IPS DF 19.7 (cell line): ENCODE data around the gene CACNA1H.

ENCODE experiments used
- DNase-seq: peaks from one replicate; pipeline ENCODE4 v3.0.0-alpha.2; 2013; ENCODE audit warnings: low read depth, low spot score

The CACNA1H gene

DNA sequence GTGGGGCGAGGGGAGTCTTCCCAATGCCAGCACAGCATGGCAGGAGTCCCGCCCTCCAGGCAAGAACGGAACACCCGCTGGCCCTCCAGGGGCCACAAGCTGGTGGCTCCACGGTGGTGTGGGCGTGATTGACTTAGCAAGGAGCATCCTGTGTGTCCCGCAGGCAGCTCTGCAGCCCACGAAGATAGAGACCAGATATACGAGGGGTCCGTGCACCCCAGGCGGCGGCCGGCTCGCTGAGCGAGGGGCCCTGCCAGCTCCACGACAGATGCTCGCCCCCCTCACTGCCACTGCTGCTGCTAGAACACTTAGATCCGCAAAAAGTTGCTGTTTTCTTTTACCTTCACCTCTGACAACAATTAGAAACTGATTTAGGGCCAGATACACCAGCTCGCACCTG, 10.0 kb upstream of the CACNA1H start:
- no peak for DNase-seq

DNA sequence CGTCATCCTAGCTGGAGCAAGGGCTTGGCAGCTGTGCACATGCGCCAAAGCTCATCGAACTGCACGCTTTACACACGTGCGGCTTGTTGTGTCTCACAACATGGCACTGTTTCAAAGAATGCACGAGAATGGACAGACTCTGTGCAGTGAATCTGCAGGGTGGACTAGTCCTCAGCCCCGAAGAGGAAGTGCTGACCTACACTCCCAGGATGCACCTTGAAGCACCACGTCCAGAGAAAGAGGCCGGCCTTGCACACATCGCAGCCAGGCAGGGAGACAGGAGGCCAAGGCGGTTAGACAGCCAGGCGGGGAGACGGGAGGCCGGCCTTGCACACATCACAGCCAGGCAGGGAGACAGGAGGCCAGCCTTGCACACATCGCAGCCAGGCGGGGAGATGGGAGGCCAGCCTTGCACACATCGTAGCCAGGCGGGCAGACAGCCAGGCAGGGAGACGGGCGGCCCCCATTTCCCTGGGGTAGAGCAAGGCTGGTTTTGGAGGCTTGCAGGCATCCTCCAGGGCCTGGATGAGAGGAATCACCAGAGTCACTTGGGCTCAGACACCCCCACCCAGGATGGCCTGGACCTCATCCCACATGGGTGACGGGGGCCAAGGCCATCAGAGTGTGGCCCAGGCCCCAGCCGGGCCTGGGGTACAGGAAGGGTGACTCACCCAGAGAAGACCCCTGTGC, 9.0 kb upstream of the CACNA1H start:
- DNase-seq, result no peak

DNA sequence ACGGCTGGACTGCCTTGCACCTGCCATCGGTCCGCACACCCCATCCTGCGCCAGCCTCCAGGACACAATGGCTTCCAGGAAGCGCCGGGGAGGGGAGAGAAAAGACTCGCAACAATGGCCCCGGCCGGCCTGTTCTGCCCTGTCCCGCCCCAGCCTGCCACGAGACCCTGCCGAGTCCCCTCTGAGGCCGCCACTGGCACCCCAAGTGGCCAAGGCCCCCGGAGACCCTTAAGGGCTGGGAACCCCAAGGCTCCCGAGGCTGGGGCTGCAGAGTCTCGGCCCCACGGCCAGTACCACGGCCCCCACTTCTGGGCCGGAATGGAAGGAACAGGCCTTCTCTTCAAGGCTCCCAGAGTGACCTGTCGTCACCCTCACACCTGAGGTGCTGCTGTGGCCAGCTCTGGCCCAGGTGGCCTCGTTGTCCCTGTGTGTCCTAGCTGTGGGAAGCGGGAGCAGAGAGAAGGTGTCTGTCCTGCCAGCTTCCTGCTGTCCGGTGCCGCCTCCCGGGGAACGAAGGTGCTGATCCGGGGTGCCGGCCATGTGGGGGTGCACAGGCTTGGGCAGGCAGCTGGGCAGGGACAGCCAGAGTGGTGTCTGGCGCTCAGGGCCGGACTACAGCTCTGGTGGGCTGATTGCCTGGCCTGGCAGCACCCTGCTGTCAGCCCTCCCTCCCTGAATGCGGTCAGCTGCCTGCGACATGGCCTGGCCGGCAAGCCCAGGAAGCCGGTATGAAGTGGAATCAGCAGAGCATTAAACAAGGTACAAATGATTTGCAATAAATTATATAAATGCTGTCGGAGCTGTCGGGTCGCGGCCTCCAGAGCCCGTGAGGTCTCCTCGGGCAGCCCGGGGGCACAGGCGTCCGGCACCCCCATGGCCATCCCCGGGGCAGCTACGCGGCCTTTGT, 8.2 kb upstream of the CACNA1H start:
- DNase-seq, result no peak

DNA sequence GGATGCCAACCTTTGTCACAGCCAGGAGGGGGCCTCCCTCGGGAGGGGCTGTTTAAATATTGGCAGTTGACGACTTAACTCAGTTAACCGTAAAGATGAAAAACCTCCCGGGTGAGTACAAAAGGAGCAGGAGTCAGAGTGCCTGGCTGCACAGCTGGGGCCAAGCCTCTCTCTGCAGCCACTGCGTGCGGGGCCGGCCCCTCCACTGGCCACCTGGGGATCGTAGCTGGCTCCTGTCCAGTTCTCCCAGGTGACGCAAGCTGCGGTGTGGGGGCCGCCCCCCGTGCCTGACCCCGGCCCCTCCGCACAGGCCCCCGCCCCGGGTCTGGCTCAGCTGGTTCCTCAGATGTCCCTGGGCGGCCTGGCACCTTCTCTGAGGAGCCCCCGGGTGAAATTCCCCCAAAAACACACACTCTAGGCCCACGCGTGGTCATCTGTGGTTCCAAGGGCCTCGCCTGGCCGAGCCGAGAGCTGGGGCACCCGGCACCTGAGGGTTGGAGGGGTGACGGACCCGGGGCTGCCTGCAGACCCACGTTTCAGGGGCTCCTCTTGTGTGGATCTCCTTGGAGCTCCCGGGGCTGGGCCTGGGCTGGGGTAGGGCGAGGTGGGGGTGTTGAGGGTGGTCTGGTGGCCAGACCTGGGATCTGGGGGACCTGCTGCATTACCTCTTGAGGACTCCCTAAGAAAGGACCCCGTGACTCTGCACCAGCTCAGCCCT, 7.4 kb upstream of the CACNA1H start:
- no peak for DNase-seq

DNA sequence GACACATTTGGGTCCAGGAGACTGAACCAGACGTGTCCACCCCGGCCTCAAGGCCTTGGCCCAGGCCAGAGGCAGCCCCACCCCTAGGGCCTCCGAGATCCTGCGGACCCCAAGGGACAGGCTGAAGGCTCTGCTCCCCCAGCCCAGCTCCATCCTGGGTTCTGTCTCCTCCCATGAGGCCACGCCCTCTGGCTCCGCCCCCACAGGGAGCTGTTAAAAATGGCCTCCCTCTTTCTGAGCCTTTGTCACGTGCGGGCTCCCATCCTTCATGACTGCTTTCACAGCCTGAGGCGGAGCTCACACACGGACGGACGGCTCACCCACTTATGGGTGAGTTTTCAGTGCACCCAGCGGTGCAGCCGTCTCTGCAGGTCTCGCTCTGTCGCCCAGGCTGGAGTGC, 6.5 kb upstream of the CACNA1H start:
- no peak for DNase-seq

DNA sequence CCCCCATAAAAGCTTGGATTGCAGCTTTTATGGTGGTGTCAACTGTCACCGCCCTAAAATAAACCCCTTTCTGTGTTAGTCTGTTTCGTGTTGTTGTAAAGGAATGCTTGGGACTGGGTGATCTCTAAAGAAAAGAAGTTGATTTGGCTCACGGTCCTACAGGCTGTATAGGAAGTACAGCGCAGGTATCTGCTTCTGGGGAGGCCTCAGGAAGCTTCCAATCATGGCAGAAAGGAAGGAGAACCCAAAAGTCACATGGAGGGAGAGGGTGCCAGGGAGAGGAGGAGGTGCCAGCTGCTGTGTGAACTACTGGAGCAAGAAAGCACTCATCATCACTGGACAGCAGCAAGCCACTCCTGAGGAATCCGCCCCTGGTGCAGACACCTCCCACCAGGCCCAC, 5.9 kb upstream of the CACNA1H start:
- no peak for DNase-seq

DNA sequence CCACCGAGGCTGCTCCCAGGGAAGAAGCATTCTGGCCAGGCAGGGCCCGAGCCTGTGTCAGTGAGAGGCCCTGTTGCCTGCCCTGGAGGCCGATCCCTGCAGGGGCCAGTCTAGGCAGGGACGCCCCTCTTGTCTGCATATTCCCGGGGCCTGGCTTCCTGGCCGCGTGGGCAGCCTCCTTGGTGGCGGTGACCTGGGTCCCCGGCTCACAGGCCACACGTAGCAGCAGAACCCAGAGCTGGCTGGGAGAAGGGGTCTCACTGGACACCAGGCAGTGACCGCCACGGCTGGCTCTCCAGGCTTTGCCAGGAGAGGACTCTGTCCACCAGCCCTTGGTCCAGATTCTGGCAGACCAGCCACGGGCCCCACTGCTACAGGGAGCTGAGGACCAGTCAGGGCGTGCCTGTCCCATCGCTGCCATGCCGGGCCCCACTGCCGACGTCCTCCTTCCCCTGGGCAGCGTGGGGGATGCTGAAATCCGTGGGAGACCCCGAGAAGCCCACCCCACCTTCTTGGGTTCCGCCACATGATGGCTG, 3.7 kb upstream of the CACNA1H start:
- DNase-seq, result no peak

DNA sequence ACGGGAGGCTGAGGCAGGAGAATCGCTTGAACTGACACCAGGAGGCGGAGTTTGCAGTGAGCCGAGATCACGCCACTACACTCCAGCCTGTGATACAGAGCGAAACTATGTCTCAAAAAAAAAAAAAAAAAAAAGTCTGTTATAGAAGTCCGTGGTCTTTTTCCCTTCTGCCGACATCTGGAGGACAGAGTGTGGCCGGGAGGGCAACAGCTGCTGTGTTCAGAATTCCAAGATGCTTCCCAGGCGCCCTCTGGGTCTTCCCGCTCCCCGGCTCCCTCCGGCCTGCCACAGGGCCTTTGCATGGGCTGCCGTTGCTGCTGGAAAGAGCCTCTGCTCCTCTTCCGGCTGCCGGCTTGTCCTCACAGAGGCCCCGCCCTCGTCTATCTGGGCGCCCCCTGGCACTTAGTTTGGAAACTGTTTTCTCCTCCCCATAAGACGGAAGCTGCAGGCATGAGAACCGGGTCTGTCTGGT, 2.4 kb upstream of the CACNA1H start:
- DNase-seq, result no peak

DNA sequence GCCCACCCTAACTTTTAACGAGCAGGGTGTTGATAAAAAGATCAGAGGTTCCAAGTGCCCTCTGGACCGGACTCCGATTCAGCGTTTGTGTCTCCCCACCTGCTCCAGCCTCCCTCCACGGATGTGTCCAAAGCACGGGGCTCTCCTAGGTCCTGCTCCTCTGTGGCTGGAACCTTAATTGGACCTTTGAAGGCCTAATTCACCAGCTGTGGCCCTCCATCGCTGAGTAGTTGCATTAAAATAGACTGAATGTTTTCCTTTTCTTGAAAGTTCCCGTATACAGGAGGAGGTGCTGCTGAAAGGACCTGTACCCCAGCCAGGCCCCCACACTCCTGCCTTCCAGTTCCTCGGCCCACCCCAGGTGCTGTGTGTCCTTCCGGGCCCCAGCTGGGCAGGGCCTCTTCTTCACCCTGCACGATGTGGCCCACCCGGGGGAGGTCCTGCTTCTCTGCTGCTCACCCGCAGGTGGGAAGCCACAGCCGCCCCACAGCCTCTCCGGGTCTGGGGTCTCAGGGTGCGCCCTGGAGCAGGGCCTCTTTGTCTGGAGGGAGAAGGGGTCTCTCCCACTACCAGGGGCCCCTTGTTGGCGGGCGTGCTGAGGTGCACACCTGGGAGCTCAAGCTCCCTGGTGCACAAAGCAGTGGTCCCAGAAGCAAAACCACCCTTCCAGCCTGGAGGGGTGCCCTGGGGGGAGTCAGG, 1.3 kb upstream of the CACNA1H start:
- DNase-seq, result no peak

DNA sequence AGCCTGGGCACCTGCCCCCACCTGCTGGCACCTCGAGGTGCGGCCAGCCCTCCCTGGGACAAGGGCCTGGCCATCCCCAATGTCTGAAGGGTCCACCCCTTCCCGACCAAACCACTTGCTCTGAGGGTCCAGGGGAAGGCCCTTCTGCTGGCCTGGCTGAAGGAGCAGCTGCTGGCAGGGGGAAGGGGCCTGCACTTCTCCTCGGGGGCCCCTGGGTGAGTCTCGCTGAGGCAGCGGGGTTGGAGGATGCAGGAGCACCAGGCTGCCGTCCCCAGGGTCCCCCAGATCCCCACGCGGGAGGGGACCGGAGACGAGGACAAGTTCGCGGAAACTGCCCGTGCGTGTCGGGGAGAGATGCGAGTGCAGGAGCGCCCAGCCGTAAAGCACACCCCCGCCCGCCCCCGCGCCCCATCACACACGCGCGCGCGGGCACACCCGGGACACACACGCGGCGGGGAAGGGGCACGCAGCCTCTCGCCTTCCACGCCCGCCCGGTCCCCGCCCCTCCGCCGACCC, 725 bp upstream of the CACNA1H start:
- DNase-seq, result no peak

DNA sequence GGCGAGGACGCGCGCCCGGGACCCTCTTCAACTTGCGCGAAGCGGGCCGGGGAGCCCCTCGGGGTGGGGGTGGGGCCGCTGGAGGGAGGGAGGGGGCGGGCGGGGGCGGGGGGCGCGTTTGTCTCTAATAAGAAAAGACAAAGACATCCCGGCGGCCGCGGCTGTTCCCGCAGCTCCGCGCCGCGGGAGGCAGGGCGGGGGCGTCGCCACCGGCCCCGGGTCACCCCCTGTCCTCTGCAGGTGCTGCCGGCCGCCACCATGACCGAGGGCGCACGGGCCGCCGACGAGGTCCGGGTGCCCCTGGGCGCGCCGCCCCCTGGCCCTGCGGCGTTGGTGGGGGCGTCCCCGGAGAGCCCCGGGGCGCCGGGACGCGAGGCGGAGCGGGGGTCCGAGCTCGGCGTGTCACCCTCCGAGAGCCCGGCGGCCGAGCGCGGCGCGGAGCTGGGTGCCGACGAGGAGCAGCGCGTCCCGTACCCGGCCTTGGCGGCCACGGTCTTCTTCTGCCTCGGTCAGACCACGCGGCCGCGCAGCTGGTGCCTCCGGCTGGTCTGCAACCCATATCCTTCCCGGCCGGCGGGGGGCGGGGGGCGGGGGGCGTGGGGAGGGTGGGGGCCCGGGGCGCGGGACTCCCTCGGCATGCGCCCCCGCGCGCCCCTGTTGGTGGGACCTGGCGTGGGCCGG, 714 bp downstream of the CACNA1H start:
- no peak for DNase-seq

DNA sequence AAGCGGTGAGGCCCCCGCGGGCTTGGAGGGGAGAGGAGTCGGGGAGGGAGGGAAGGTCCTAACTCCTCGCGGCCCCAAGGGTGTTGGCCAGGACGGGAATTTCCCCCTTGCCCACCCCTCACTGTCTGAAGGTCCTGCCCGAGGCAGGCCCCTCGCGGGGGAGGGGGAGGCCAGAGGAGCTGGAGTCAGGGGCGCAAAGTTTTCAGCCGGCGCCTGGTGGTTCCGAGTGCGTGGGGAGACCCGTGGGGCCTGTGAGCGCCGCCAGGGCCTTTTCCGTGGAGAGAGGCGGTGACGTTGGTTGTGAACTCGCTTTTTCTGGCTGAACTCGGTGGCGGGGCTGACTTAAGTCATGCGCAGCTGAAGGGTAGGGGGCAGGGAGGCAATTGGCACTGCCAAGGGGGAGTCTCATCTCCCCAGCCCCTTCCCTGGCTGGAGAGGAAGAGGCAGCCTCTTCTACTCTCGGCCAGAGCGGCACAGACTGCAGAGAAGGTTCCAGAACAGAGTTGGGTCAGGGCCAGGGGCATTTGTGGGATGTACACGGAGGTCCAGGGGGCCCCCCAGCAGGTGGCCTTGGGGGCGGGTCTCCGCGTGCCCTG, 1.5 kb downstream of the CACNA1H start:
- DNase-seq, result no peak

DNA sequence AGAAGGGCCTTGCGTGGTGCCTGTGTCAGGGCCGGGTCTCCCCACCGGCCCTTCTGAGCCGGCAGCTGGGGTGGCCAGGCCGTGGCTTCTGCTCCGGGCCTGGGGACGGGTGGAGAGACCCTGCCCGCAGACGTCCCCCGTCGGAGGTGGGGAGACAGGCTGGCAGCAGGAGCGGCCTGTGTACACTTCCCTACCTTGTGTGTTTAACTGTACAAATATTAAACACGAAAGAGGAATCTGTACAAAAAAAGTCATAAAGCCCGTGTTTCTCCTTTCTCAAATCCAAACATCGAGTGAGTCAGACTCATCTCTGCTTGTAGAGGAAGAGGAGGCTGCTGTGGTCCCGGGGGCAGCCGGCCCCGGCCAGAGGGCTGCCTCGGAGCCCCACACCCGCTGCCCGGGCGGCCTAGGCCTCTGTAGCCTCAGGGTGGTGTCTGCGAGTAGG, 2.0 kb downstream of the CACNA1H start:
- no peak for DNase-seq

DNA sequence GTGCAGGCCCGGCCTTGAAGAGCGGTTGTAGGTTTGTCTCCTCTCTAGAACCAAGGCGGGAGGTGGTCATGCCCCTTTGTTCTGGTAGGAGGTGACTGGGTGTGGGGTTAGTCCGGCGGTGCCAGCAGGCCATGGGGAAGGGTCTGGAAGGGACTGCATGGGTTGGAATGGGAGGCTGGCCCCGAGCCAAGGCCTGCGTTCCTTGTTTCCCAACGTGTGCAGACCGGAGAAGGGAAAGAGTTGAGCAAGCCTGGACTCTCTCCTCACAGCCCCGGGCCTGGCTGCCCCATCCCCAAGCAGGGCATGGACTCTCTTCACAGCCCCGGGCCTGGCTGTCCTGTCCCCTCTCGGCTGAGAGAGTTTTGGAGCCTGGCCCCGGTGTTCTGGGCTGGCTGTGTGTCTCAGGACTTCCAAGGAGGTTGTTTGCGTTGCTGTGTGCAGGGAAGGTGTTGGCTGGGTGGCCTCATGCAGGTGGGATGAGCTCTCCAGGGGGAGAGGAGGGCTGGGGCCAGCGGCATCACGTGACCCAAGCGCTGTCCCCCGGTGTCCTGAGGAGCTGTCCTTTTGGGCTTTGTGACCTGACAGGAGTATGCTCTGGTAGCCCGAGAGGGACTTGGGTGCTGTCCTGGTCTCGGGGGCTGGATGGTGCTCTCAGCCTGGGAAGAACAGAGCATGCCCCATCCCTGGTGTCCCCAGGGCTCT, 2.6 kb downstream of the CACNA1H start:
- DNase-seq, result no peak

DNA sequence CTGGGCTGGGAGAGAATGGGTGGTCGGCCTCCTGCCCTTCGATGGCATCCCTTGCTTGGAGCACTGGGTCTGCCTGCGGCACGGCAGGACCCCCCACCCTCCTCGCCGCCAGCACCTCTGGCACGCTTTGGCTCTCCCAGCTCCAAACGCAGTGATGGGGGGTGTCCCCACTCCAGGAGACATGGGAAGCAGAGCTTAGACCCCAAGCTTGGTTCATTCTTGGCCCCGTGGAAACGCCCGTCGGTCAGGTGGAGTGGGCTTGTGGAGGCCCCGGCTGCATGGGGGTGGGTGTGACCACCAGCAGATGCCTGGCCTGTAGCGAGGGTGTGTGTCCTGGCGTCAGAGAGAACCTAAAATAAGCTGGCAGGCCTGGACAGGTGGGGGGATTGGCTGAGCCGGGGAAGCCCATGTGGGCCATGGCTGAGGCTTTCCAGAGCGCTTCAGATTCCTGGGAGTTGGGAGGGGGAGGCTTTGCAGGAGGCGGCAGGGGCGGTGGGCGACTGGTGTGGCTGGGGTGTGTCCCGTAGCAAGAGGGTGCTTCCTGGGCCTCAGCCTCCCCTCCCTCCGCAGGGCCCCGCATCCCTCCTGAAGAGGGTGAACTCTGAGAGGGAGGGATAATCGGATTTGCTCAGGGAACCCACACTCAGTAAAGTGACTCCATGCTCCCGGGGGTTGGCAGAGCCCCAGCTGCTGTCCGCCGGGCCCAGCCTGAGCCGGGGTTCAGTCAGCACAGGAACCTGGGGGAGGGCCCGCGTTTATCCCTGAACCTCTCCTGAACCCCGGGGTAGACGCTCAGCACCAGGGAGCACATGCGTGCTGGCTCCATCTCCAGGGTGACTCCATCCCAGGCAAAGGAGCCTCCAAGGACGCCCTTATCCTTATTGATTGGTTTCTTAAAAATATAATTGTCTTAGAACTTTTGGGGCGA, 3.4 kb downstream of the CACNA1H start:
- DNase-seq, result no peak

DNA sequence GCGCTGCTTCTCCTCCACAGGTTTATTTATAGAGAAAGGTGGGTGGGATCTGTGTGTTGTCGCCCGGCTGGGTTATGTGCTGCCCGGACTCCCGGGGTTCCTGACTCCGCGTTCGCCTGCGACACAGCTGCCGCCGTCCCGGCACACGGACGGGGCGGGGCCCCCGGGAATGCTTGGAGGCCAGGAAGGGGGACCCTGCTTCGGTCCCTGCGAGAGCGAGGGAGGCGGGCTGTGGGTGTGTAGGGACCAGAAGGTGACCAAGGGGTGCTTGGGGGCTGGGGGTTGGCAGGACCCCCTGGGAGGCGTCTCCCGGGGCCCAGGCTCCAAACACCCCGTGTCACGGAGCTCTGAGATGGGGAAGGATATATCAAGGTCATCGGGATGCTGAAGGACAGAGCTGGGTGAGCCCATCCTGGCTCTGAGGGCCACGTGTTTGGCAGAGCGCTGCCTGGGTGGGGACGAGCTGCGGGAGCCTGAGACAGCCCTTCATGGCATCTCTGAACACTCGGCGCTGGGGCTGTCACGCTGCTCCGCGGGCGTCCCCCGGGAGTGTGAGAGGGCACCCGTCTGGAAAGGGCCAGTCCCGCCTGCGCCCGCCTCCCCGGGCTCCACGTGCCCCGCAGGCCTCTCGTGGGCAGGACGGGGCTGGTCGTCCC, 4.2 kb downstream of the CACNA1H start:
- no peak for DNase-seq

DNA sequence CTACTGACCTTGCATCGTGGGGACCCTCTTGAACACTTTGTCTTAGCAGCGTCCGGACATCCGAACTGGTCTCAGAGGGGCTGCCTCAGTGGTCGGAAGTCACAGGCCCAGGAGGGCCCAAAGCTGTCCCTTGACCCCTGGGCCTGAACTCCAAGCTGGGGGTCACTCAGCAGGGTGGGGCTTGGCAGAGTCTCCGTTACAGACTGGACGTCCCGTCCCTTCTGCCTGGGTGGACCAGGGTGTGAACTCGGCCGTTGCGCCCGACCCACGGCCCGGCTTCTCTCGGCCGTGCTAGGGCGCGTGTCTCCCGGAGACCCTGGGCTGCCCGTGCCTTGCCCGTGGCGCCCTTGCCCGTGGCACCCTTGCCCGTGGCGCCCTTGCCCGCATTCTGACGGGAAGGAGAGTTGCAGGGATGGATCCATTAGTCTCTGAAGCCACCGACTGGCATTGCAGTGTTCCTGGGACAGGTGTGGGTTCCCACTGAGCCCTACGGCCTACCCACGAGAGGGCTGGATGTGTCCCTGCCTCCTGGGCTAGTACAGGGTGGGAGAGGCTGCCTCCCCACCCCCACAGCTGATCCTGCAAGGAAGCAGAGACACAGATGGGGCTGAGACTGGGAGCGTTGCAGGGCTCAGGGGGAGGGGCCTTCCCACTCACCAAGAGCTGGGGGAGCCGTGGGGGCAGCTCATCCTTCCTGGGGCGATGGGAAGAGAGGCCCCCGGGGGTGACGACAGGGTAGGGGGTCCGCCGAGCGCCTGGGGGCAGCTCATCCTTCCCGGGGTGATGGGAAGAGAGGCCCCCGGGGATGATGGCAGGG, 4.9 kb downstream of the CACNA1H start:
- no peak for DNase-seq
